ENCODE data around the gene CDCA8. TPM values are rescaled to one million over a fixed set of nuclear protein-coding genes. Genes with fewer than 3 reads are reported as not detected.

Gene CDCA8
- total RNA-seq, 1 experiment from 2014 or later, result 48.5 TPM

- H3K9ac ChIP-seq (ENCODE audit: extremely low read depth, insufficient read length, low read length), result no peak overlapping the region
- Mint-ChIP-seq H3K9me3 (no peaks in the 10 kb centered on the region), H3K36me3 (ENCODE audit: insufficient read depth in 1 of 3, low read depth in 3 of 3) (no peaks in the 10 kb centered on the region), H3K27ac (no peak overlapping the region), H3K4me3 (no peak overlapping the region), H3K27me3 (ENCODE audit: low read depth) (peaks cover 38% of the 10 kb centered on the region), H3K4me1 (peaks cover 0 to 11% of the 10 kb centered on the region in 2 experiments; a peak in 3 of 4 replicates)
- no peak overlapping the region for H2BK120ac ChIP-seq (ENCODE audit: low read depth, low read length, poor library complexity, severe bottlenecking)
- no peak overlapping the region for H4K5ac ChIP-seq (ENCODE audit: insufficient read length, low read depth, low read length)
- H3K4me2 ChIP-seq (ENCODE audit: insufficient read depth, insufficient read length, low read length), result no peak overlapping the region
- H3K56ac ChIP-seq (ENCODE audit: insufficient read length, low read depth, low read length), result no peak overlapping the region
- TF ChIP-seq, protein P1, sequence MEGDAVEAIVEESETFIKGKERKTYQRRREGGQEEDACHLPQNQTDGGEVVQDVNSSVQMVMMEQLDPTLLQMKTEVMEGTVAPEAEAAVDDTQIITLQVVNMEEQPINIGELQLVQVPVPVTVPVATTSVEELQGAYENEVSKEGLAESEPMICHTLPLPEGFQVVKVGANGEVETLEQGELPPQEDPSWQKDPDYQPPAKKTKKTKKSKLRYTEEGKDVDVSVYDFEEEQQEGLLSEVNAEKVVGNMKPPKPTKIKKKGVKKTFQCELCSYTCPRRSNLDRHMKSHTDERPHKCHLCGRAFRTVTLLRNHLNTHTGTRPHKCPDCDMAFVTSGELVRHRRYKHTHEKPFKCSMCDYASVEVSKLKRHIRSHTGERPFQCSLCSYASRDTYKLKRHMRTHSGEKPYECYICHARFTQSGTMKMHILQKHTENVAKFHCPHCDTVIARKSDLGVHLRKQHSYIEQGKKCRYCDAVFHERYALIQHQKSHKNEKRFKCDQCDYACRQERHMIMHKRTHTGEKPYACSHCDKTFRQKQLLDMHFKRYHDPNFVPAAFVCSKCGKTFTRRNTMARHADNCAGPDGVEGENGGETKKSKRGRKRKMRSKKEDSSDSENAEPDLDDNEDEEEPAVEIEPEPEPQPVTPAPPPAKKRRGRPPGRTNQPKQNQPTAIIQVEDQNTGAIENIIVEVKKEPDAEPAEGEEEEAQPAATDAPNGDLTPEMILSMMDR (conservative IDR thresholded peaks at IDR 0.05), result no peak
- no peak overlapping the region for H3K4ac ChIP-seq (ENCODE audit: low read depth, low read length)
- no peak for DNase-seq
- WGBS (ENCODE audit: extremely low coverage, insufficient read length, low lambda C conversion rate), result no CpG with 5 or more reads among the region's 5 CpGs
- no peak overlapping the region for H4K91ac ChIP-seq (ENCODE audit: insufficient read length, low read depth, low read length)
- H3K23ac ChIP-seq (ENCODE audit: insufficient read length, low read depth, low read length), result no peak overlapping the region
- no peaks in the 10 kb centered on the region; the same call in 1 of the 2 replicates for H3K27me3 ChIP-seq (ENCODE audit: insufficient read depth, low read length)
- no peak overlapping the region for H3K14ac ChIP-seq (ENCODE audit: insufficient read depth, low read length)
- H2BK12ac ChIP-seq (ENCODE audit: insufficient read length, low read depth, low read length), result no peak overlapping the region
- H3K27ac ChIP-seq (ENCODE audit: insufficient read length, low read depth, low read length), result no peak overlapping the region
- no peaks in the 10 kb centered on the region for H3K4me1 ChIP-seq (ENCODE audit: insufficient read depth, low read length)
- H3K9me3 ChIP-seq (ENCODE audit: control insufficient read depth, low read depth, low read length), result no peaks in the 10 kb centered on the region
- no peak overlapping the region for H2BK5ac ChIP-seq (ENCODE audit: insufficient read length, low read length)
- no peak overlapping the region for H2AFZ ChIP-seq (ENCODE audit: low read length)
- no peak overlapping the region for H2AK5ac ChIP-seq (ENCODE audit: insufficient read length, low read length)
- H3K79me2 ChIP-seq (ENCODE audit: insufficient read depth, low read length), result no peaks in the 10 kb centered on the region
- no peak overlapping the region for H3T11ph ChIP-seq (ENCODE audit: low read length)
- no peak overlapping the region for H4K8ac ChIP-seq (replicated peaks; ENCODE audit: insufficient read length, low read depth, low read length)
- no peaks in the 10 kb centered on the region for H3K79me1 ChIP-seq (ENCODE audit: insufficient read depth, low read depth, low read length, poor library complexity, severe bottlenecking)
- H2BK20ac ChIP-seq (ENCODE audit: low read depth, low read length, poor library complexity, severe bottlenecking), result no peak overlapping the region
- H3K18ac ChIP-seq (ENCODE audit: insufficient read length, low read depth, low read length), result no peak overlapping the region
- H4K20me1 ChIP-seq (ENCODE audit: control insufficient read depth, insufficient read depth, insufficient read length), result no peaks in the 10 kb centered on the region
- H3K23me2 ChIP-seq (ENCODE audit: insufficient read length, low read depth, low read length, poor library complexity, severe bottlenecking), result peaks cover 3% of the 10 kb centered on the region
- no peak overlapping the region for H2BK15ac ChIP-seq (ENCODE audit: low read depth, low read length)
Measured at GRCh38 chr1:37650721-37651120, 41.6 kb upstream of the CDCA8 start.
